Thyroid gland (tissue), 4 donors: Measurements from ENCODE around the gene CDKL5. TPM values are rescaled to one million over a fixed set of nuclear protein-coding genes. Genes with fewer than 3 reads are reported as not detected.
"Not testable (repeated sequence)": the region's sequence is repeated elsewhere in the genome, so short reads cannot be mapped to it uniquely, and the experiment has no call there.

Experiments
- DNase-seq, 2 donors: peaks; one replicate each; pipeline ENCODE4 v3.0.0-alpha.2; 2019
- H3K27ac ChIP-seq, 3 donors: fragments of 200-600 bp; sonication (generic); 1 replicate in 2 of 3; 2 replicates in 1 of 3; pipeline ENCODE4 v1.5.1; 2016 to 2019; ENCODE audit warnings: mild to moderate bottlenecking in 1 of 3, moderate library complexity in 1 of 3
- H3K27me3 ChIP-seq: fragments of 200-600 bp; sonication (generic); one replicate; pipeline ENCODE4 v1.5.1; 2019
- H3K36me3 ChIP-seq, 2 donors: fragments of 200-600 bp; sonication (generic); one replicate each; pipeline ENCODE4 v1.5.1; 2016 to 2019
- H3K4me1 ChIP-seq, 2 donors: fragments of 200-600 bp; sonication (generic); one replicate each; pipeline ENCODE4 v1.5.1; 2017 to 2019
- H3K4me3 ChIP-seq, 3 donors: fragments of 200-600 bp; sonication (generic); replicated peaks in 1 of 3; 1 replicate in 2 of 3; 2 replicates in 1 of 3; pipeline ENCODE4 v1.5.1; 2016; ENCODE audit warnings: mild to moderate bottlenecking in 1 of 3
- H3K9me3 ChIP-seq: fragments of 200-600 bp; sonication (generic); one replicate; pipeline ENCODE4 v1.5.1; 2017
- POLR2A ChIP-seq, 2 donors: fragments of 450-650 bp; IDR thresholded peaks; one replicate each; pipeline ENCODE4 v1.6.1; 2017; ENCODE audit warnings: antibody characterized with exemption in 2 of 2, mild to moderate bottlenecking in 2 of 2, moderate library complexity in 1 of 2
- WGBS, 2 donors: methylation state at CpG; one replicate each; pipeline ENCODE4 v1.1.5; 2017; 5-methylcytosine and 5-hydroxymethylcytosine counted together
- intact Hi-C: fragments of 100-400 bp; cut with DNase I; formaldehyde crosslinking; loops from one replicate; pipeline ENCODE4 v1.15.1; 2023
- total RNA-seq, 4 donors: library from RNA; depleted of rRNA; stranded (reverse); fragments of >200 nt; gene quantifications; one replicate each; pipeline ENCODE4 v1.2.3, GENCODE V29; 2016
- TF ChIP-seq, protein P1 (sequence below), 6 experiments: fragments of 200-600 bp in 3 of 6; fragments of 450-650 bp in 3 of 6; sonication (generic) in 3 of 6; IDR thresholded peaks; one replicate each; pipeline ENCODE4 v1.5.1; 2016 to 2019; ENCODE audit warnings: antibody characterized with exemption in 6 of 6, mild to moderate bottlenecking in 2 of 6, inconsistent platforms in 1 of 6, moderate library complexity in 1 of 6

The CDKL5 gene
- total RNA-seq, 4 donors from 2014 or later, result 8.4 to 14.8 (median 10.0) TPM

DNA sequence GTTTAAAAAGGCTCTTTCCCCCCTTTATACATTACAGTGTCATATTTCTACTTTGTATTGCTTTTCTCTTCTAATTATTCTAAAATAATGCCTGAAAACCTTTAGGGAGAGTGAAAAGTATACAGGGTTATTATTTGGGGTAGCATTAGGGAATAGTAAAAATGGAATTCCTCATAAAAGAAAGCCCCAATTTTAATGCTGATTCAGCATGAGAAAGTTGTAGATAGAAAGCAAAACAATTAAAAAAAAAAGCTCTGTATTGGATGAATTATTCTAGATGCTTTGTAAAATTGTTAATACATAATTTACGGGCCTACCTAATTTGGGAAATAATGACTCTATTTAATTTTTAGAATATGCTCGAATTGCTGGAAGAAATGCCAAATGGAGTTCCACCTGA lies 154.1 kb downstream of the CDKL5 start:
- Histone ChIP-seq H3K36me3 (no peaks in the 10 kb centered on the region), H3K27me3 (no peaks in the 10 kb centered on the region), H3K4me1 (no peaks in the 10 kb centered on the region), H3K27ac (no peak overlapping the region), H3K9me3 (no peaks in the 10 kb centered on the region), H3K4me3 (no peak overlapping the region)
- no peak for TF ChIP-seq POLR2A (IDR thresholded peaks at IDR 0.05)
- TF ChIP-seq, protein P1, sequence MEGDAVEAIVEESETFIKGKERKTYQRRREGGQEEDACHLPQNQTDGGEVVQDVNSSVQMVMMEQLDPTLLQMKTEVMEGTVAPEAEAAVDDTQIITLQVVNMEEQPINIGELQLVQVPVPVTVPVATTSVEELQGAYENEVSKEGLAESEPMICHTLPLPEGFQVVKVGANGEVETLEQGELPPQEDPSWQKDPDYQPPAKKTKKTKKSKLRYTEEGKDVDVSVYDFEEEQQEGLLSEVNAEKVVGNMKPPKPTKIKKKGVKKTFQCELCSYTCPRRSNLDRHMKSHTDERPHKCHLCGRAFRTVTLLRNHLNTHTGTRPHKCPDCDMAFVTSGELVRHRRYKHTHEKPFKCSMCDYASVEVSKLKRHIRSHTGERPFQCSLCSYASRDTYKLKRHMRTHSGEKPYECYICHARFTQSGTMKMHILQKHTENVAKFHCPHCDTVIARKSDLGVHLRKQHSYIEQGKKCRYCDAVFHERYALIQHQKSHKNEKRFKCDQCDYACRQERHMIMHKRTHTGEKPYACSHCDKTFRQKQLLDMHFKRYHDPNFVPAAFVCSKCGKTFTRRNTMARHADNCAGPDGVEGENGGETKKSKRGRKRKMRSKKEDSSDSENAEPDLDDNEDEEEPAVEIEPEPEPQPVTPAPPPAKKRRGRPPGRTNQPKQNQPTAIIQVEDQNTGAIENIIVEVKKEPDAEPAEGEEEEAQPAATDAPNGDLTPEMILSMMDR (IDR thresholded peaks at IDR 0.05), result no peak
- intact Hi-C loops, result no loop called here
- no peak for DNase-seq
- WGBS, 2 donors, result 95 to 100% methylated on average over 2 of the region's 2 CpGs

- intact Hi-C loops, result no loop called here
- Histone ChIP-seq H3K27ac (no peak overlapping the region), H3K4me3 (no peak overlapping the region), H3K9me3 (no peaks in the 10 kb centered on the region), H3K27me3 (no peaks in the 10 kb centered on the region), H3K4me1 (no peaks in the 10 kb centered on the region), H3K36me3 (no peaks in the 10 kb centered on the region)
- no peak for DNase-seq
- no peak for TF ChIP-seq POLR2A (IDR thresholded peaks at IDR 0.05)
- TF ChIP-seq, protein P1 (IDR thresholded peaks at IDR 0.05), result no peak
- WGBS, 2 donors, result 73 to 80% methylated on average over 6 of the region's 6 CpGs
These were observed 157.6 kb downstream of the CDKL5 start for GRCh38 chrX:18582910-18583493.

- H3K4me3 ChIP-seq, DNase-seq, H3K9me3 ChIP-seq, H3K27ac ChIP-seq, H3K36me3 ChIP-seq, intact Hi-C loops, H3K27me3 ChIP-seq, H3K4me1 ChIP-seq: not testable (repeated sequence)
- 100% methylated on average over 1 of the region's 1 CpG for WGBS, 2 donors
These were observed 163.9 kb downstream of the CDKL5 start for GRCh38 chrX:18589292-18589691.

- H3K9me3 ChIP-seq, result no peaks in the 10 kb centered on the region
- H3K36me3 ChIP-seq, result no peaks in the 10 kb centered on the region
- WGBS, 2 donors, result 84 to 90% methylated on average over 2 of the region's 2 CpGs
- no peak overlapping the region for H3K4me3 ChIP-seq
- no peaks in the 10 kb centered on the region for H3K4me1 ChIP-seq
- TF ChIP-seq, protein P1 (IDR thresholded peaks at IDR 0.05), result no peak
- no peak for TF ChIP-seq POLR2A (IDR thresholded peaks at IDR 0.05)
- intact Hi-C loops, result no loop called here
- no peak overlapping the region for H3K27ac ChIP-seq
- DNase-seq, result no peak
- H3K27me3 ChIP-seq, result no peaks in the 10 kb centered on the region
These were observed 166.4 kb downstream of the CDKL5 start for GRCh38 chrX:18591834-18592233.

DNA sequence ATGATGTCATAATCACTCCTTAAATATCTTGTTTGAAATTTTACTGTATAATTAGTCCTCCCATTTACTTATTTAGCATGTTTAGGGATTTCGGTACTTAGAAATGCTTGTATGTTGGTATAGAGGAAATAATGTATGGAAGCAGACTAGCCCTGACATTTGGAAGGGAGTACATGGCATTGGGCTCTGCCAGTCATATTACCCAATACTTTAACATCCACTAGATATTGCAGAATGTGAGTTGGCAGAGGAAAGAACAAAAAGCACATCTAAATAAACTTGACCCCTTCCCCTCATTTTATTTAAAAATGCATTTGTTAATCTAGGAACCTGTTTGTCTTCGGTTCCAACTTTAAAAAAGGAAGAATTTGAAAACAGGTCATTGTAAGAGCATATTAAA lies 168.7 kb downstream of the CDKL5 start:
- H3K4me3 ChIP-seq, result no peak overlapping the region
- intact Hi-C loops, result no loop called here
- WGBS, 2 donors, result 92 to 100% methylated on average over 2 of the region's 2 CpGs
- H3K36me3 ChIP-seq, result no peaks in the 10 kb centered on the region
- H3K27me3 ChIP-seq, result no peaks in the 10 kb centered on the region
- TF ChIP-seq, protein P1 (IDR thresholded peaks at IDR 0.05), result no peak
- no peak for TF ChIP-seq POLR2A (IDR thresholded peaks at IDR 0.05)
- H3K4me1 ChIP-seq, result no peaks in the 10 kb centered on the region
- no peak overlapping the region for H3K27ac ChIP-seq
- H3K9me3 ChIP-seq, result no peaks in the 10 kb centered on the region
- DNase-seq, result no peak

- WGBS, 2 donors, result 62 to 72% methylated on average over 4 of the region's 4 CpGs
- no peak overlapping the region for H3K4me3 ChIP-seq
- no peaks in the 10 kb centered on the region for H3K36me3 ChIP-seq
- H3K4me1 ChIP-seq, result no peaks in the 10 kb centered on the region
- H3K27ac ChIP-seq, result no peak overlapping the region
- DNase-seq, result peak in 1 of 2 donors; percentile 21
- no peaks in the 10 kb centered on the region for H3K9me3 ChIP-seq
- H3K27me3 ChIP-seq, result no peaks in the 10 kb centered on the region
- intact Hi-C loops, result no loop called here
- no peak for TF ChIP-seq POLR2A (IDR thresholded peaks at IDR 0.05)
- TF ChIP-seq, protein P1 (IDR thresholded peaks at IDR 0.05), result no peak
These were observed 170.7 kb downstream of the CDKL5 start for GRCh38 chrX:18596096-18596495.
